DND-41 (cell line): ENCODE measurements around the gene TMA7B.
A peak's percentile ranks its signal among the peaks of the same experiment; 100 is the strongest.
"Not testable (repeated sequence)": the region's sequence is repeated elsewhere in the genome, so short reads cannot be mapped to it uniquely, and the experiment has no call there.

Experiments
- ATAC-seq: fragments of 200-7000 bp; cut with Tn5 transposase; 3 replicates; pipeline ENCODE4 v1.9.1; 2021; ENCODE audit warnings: low read depth; ENCODE audit not compliant: insufficient read depth
- DNase-seq: peaks from one replicate; pipeline ENCODE4 v3.0.0-alpha.2; 2020
- H2AFZ ChIP-seq: 2 replicates; pipeline ENCODE4 v1.6.0; 2012; ENCODE audit warnings: low read depth, low read length
- H3K27ac ChIP-seq: 2 replicates; pipeline ENCODE4 v1.5.1; 2012; ENCODE audit warnings: low read length, inconsistent platforms
- H3K27me3 ChIP-seq: fragments of 200-600 bp; sonication (generic); 2 replicates; pipeline ENCODE4 v1.6.0; 2012; ENCODE audit warnings: low read length, mild to moderate bottlenecking, inconsistent platforms; ENCODE audit not compliant: insufficient read depth, poor library complexity
- H3K36me3 ChIP-seq: 2 replicates; pipeline ENCODE4 v1.5.1; 2012; ENCODE audit warnings: low read length, inconsistent platforms; ENCODE audit not compliant: insufficient read depth
- H3K4me1 ChIP-seq: 2 replicates; pipeline ENCODE4 v1.5.1; 2012; ENCODE audit warnings: mild to moderate bottlenecking, low read length; ENCODE audit not compliant: insufficient read depth
- H3K4me2 ChIP-seq: 2 replicates; pipeline ENCODE4 v1.6.0; 2012; ENCODE audit warnings: mild to moderate bottlenecking, moderate library complexity, low read length, inconsistent platforms; ENCODE audit not compliant: insufficient read depth
- H3K4me3 ChIP-seq, 2 experiments: fragments of 200-600 bp in 1 of 2; shearing (Covaris generic) in 1 of 2; 2 replicates each; pipeline ENCODE4 v1.5.1; 2012 to 2016; ENCODE audit warnings: inconsistent platforms in 2 of 2, low read length in 2 of 2, mild to moderate bottlenecking in 2 of 2, low read depth in 1 of 2, moderate library complexity in 1 of 2
- H3K79me2 ChIP-seq: 2 replicates; pipeline ENCODE4 v1.6.0; 2012; ENCODE audit warnings: low read length, inconsistent platforms; ENCODE audit not compliant: insufficient read depth
- H3K9ac ChIP-seq: 2 replicates; pipeline ENCODE4 v1.6.0; 2012; ENCODE audit warnings: low read depth, mild to moderate bottlenecking, inconsistent platforms, low read length, moderate library complexity
- H3K9me3 ChIP-seq: 2 replicates; pipeline ENCODE4 v1.5.1; 2012; ENCODE audit warnings: low read length, moderate library complexity, mild to moderate bottlenecking, inconsistent platforms; ENCODE audit not compliant: insufficient read depth, severe bottlenecking
- H4K20me1 ChIP-seq: 2 replicates; pipeline ENCODE4 v1.6.0; 2012; ENCODE audit warnings: low read length; ENCODE audit not compliant: insufficient read depth
- CTCF ChIP-seq: IDR thresholded peaks from 2 replicates; pipeline ENCODE4 v1.5.1; 2012; ENCODE audit warnings: borderline replicate concordance, low read length, moderate library complexity, mild to moderate bottlenecking; ENCODE audit not compliant: poor library complexity, severe bottlenecking; ENCODE audit errors: extremely low read depth
- EZH2 ChIP-seq: IDR thresholded peaks from 3 replicates; pipeline ENCODE4 v1.6.1; 2012; ENCODE audit warnings: borderline replicate concordance, low read depth, mild to moderate bottlenecking, moderate library complexity, low read length, inconsistent platforms; ENCODE audit not compliant: severe bottlenecking

The TMA7B gene

GRCh38 chr22:39947220-39948216 lies 12.7 kb upstream of the TMA7B start:
- H3K27ac ChIP-seq, result peak overlapping the region; percentile 83
- no peak overlapping the region for H3K4me3 ChIP-seq
- H3K36me3 ChIP-seq, result peaks cover 39% of the 10 kb centered on the region
- H3K4me1 ChIP-seq, result peaks cover 92% of the 10 kb centered on the region
- H3K27me3 ChIP-seq, result no peaks in the 10 kb centered on the region
- H2AFZ ChIP-seq, result no peak overlapping the region
- peaks cover 81% of the 10 kb centered on the region for H3K79me2 ChIP-seq
- H3K9ac ChIP-seq, result no peak overlapping the region; the same call in 1 of the 2 replicates
- no peak for ATAC-seq
- H3K9me3 ChIP-seq, result no peaks in the 10 kb centered on the region
- TF ChIP-seq EZH2 (no peak), CTCF (no peak)
- no peak for DNase-seq
- no peak overlapping the region for H3K4me2 ChIP-seq
- H4K20me1 ChIP-seq, result no peaks in the 10 kb centered on the region

- no peaks in the 10 kb centered on the region for H3K27me3 ChIP-seq
- no peak for TF ChIP-seq CTCF
- ATAC-seq, result no peak
- H3K4me3 ChIP-seq, result peak overlapping the region in 1 of 2 experiments; percentile 12; a peak in 1 of 4 replicates
- H3K79me2 ChIP-seq, result peaks cover 73% of the 10 kb centered on the region
- H3K4me2 ChIP-seq, result peak overlapping the region; percentile 44
- no peaks in the 10 kb centered on the region for H3K9me3 ChIP-seq
- no peak for DNase-seq
- H3K36me3 ChIP-seq, result peaks cover 50% of the 10 kb centered on the region
- peaks cover 86% of the 10 kb centered on the region for H3K4me1 ChIP-seq
- H2AFZ ChIP-seq, result no peak overlapping the region
- peak overlapping the region; percentile 83 for H3K27ac ChIP-seq
- H3K9ac ChIP-seq, result peak overlapping the region; percentile 49
- H4K20me1 ChIP-seq, result no peaks in the 10 kb centered on the region
These were observed 10.0 kb upstream of the TMA7B start for GRCh38 chr22:39949964-39950737.

- peaks cover 62% of the 10 kb centered on the region for H3K36me3 ChIP-seq
- not testable (repeated sequence) for H3K27me3 ChIP-seq, H3K9me3 ChIP-seq, H4K20me1 ChIP-seq
- ATAC-seq (peak; percentile 91), DNase-seq (peak; percentile 85)
- peaks cover 83% of the 10 kb centered on the region for H3K4me1 ChIP-seq
- peak overlapping the region; percentile 49 for H3K9ac ChIP-seq
- peak overlapping the region; percentile 83 for H3K27ac ChIP-seq
- peak overlapping the region in 1 of 2 experiments; percentile 15; a peak in 2 of 4 replicates for H3K4me3 ChIP-seq
- peak; percentile 44 for TF ChIP-seq CTCF
- H2AFZ ChIP-seq, result peak overlapping the region; percentile 32
- peak overlapping the region; percentile 44 for H3K4me2 ChIP-seq
- peaks cover 58% of the 10 kb centered on the region for H3K79me2 ChIP-seq
These were observed 8.4 kb upstream of the TMA7B start for GRCh38 chr22:39951603-39952293.
